OCI-LY3 (cell line): ENCODE measurements around the gene ZBTB24.
A peak's percentile ranks its signal among the peaks of the same experiment; 100 is the strongest.

Experiments used
- H2AFZ ChIP-seq: fragments of 200-600, 300-600 bp; shearing (Covaris generic); 2 replicates; pipeline ENCODE4 v1.6.0; 2014; ENCODE audit warnings: antibody characterized with exemption, low read depth, low read length
- H3K27ac ChIP-seq: fragments of 200-600, 300-600 bp; sonication (generic); 2 replicates; pipeline ENCODE4 v1.5.1; 2014; ENCODE audit warnings: mild to moderate bottlenecking, low read length, moderate library complexity, mixed read lengths
- H3K27me3 ChIP-seq: fragments of 200-600, 300-600 bp; sonication (generic); 2 replicates; pipeline ENCODE4 v1.6.1; 2014; ENCODE audit warnings: low read depth, low read length, mixed read lengths
- H3K36me3 ChIP-seq: fragments of 200-600, 300-600 bp; sonication (generic); replicated peaks from 2 replicates; pipeline ENCODE3; 2014; ENCODE audit warnings: low read depth, low read length, mixed read lengths
- H3K4me1 ChIP-seq: fragments of 300-600, 200-600 bp; sonication (generic); 2 replicates; pipeline ENCODE4 v1.6.1; 2014; ENCODE audit warnings: low read length, mixed read lengths
- H3K4me2 ChIP-seq: fragments of 200-600, 300-600 bp; sonication (generic); 2 replicates; pipeline ENCODE4 v1.6.1; 2014; ENCODE audit warnings: low read length, mixed read lengths
- H3K4me3 ChIP-seq: fragments of 300-600, 200-600 bp; sonication (generic); 2 replicates; pipeline ENCODE4 v1.5.1; 2014; ENCODE audit warnings: antibody characterized with exemption, mild to moderate bottlenecking, low read length, moderate library complexity
- H3K79me2 ChIP-seq: fragments of 300-600, 200-600 bp; shearing (Covaris generic); 2 replicates; pipeline ENCODE4 v1.6.1; 2014; ENCODE audit warnings: mild to moderate bottlenecking, low read length, mixed read lengths
- H3K9ac ChIP-seq: fragments of 300-600, 200-600 bp; shearing (Covaris generic); 2 replicates; pipeline ENCODE4 v1.6.0; 2014; ENCODE audit warnings: mild to moderate bottlenecking, low read length, moderate library complexity
- H3K9me3 ChIP-seq: fragments of 200-600, 300-600 bp; shearing (Covaris generic); 2 replicates; pipeline ENCODE4 v1.6.1; 2014; ENCODE audit warnings: low read length, mixed read lengths; ENCODE audit not compliant: insufficient read depth
- H4K20me1 ChIP-seq: fragments of 200-600, 300-600 bp; sonication (generic); 2 replicates; pipeline ENCODE4 v1.6.1; 2016; ENCODE audit warnings: low read length, mixed read lengths; ENCODE audit not compliant: insufficient read depth
- EZH2phosphoT487 ChIP-seq: fragments of 200-600 bp; shearing (Covaris generic); IDR thresholded peaks from 2 replicates; pipeline ENCODE4 v1.6.1; 2018; ENCODE audit warnings: antibody characterized with exemption, mixed run types, low read depth
- TF ChIP-seq, protein P1 (sequence below): fragments of 200-600, 300-600 bp; sonication (generic); IDR thresholded peaks from 2 replicates; pipeline ENCODE4 v1.5.1; 2014; ENCODE audit warnings: antibody characterized with exemption, low read length, low read depth

The ZBTB24 gene

DNA sequence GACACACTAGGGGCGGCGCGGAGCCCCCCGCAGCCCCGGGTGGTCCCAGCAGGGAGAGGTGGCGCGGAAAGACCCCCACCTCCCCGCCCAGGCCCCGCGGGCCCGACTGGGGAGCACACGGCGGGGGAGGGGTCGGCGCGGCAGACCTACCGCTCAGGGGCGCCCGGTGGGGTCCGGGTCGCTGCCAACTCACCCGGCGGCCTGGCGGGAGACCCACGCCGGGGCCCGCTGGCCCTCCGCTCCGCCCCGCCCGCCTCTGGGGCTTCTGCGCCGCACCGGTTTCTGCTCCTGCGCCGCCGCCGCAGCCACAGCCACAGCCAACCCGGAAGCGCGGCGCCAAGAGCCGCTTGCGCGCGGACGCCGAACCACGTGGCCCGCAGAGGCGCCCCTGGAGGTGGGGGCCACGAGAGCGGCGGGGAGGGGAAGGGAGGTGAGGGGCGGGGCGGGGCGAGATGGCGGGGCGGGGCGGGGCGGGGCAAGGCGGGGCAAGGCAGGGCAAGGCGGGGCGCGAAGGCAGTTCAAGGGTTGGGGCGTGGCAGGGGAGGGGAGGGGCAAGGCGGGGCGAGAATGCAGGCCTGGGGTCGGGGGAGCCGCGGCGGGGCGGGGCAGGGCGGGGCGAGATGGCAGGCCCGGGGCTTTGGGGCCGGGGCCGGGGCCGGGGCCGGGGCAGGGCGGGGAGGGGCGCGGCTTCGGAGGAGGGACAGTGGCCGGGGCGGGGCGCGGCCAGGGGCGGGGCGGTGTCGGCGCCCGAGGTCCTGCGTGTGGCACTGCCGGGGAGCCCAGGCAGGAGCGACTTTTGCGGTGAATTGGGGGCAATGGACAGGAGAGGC lies at the start of gene ZBTB24:
Gene ZBTB24, minus strand, starts transcription at position 315 of the 830 bp plus-strand sequence. CDS start 1,193 bp downstream, outside the sequence.
- peaks cover 30% of the 10 kb centered on the region for H3K36me3 ChIP-seq
- TF ChIP-seq EZH2phosphoT487 = no peak
- TF ChIP-seq, protein P1, sequence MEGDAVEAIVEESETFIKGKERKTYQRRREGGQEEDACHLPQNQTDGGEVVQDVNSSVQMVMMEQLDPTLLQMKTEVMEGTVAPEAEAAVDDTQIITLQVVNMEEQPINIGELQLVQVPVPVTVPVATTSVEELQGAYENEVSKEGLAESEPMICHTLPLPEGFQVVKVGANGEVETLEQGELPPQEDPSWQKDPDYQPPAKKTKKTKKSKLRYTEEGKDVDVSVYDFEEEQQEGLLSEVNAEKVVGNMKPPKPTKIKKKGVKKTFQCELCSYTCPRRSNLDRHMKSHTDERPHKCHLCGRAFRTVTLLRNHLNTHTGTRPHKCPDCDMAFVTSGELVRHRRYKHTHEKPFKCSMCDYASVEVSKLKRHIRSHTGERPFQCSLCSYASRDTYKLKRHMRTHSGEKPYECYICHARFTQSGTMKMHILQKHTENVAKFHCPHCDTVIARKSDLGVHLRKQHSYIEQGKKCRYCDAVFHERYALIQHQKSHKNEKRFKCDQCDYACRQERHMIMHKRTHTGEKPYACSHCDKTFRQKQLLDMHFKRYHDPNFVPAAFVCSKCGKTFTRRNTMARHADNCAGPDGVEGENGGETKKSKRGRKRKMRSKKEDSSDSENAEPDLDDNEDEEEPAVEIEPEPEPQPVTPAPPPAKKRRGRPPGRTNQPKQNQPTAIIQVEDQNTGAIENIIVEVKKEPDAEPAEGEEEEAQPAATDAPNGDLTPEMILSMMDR = no peak
- H3K4me2 ChIP-seq = peak within 1 kb of the TSS; percentile 95
- peaks cover 38% of the 10 kb centered on the region for H3K4me1 ChIP-seq
- H3K9ac ChIP-seq = peak within 1 kb of the TSS; percentile 96
- peaks cover 47% of the 10 kb centered on the region for H3K79me2 ChIP-seq
- peak within 1 kb of the TSS; percentile 54 for H3K27ac ChIP-seq
- H2AFZ ChIP-seq = peak within 1 kb of the TSS; percentile 34
- H3K27me3 ChIP-seq = no peaks in the 10 kb centered on the region
- H3K4me3 ChIP-seq = peak within 1 kb of the TSS; percentile 99
- H4K20me1 ChIP-seq = 0 out of 2 replicates have a peak, but pooled peaks cover 5% of the 10 kb centered on the region
- no peaks in the 10 kb centered on the region for H3K9me3 ChIP-seq

DNA sequence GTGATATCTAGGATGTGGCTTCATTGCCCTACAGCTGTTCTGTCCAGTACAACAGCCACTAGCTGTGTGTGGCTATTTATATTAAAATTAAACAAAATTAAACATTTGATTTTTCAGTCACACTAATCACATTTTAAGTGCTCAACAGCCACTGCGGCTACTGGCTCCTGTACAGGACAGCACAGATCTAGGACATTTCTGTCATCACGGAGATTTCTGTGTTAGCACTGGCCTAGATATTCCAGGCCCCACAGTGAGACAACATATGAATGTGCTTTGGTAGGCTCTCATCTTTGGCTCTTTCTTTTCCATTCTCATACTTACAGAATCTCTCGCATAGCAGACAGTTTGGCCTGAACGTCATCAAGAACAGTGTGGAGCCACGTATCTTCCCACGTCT lies 48.4 kb upstream of the ZBTB24 start:
- Histone ChIP-seq H3K9ac (no peak overlapping the region), H3K4me3 (no peak overlapping the region), H3K27ac (no peak overlapping the region), H3K27me3 (no peaks in the 10 kb centered on the region), H3K9me3 (no peaks in the 10 kb centered on the region), H4K20me1 (no peaks in the 10 kb centered on the region), H3K4me2 (no peak overlapping the region), H3K36me3 (no peaks in the 10 kb centered on the region), H3K4me1 (no peaks in the 10 kb centered on the region), H2AFZ (no peak overlapping the region), H3K79me2 (no peaks in the 10 kb centered on the region)
- TF ChIP-seq, protein P1 = no peak
- no peak for TF ChIP-seq EZH2phosphoT487

DNA sequence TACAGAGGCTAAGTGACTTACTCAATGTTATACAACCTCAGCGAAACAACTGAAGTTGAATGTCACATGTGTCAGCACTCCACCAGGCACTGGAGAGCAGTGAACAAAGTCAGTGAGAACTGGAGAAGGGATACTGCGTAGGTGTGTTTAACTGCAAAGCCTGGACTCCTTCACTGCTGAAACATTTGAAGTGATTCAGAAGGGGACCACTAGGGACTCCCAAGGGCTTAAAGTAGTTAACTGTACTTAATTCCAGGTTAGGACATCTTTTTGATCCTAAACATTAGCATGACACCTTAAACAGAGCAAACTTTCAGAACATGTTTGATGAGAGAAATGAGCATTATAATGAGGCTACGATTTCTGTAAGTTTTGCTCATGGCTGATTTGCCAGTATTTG lies 45.0 kb upstream of the ZBTB24 start:
- TF ChIP-seq EZH2phosphoT487 = no peak
- TF ChIP-seq, protein P1 = peak; percentile 9; the same call in 1 of the 2 replicates
- Histone ChIP-seq H3K4me3 (no peak overlapping the region), H3K36me3 (no peaks in the 10 kb centered on the region), H2AFZ (no peak overlapping the region), H3K27me3 (no peaks in the 10 kb centered on the region), H3K9ac (no peak overlapping the region), H3K4me2 (no peak overlapping the region), H3K27ac (no peak overlapping the region), H3K79me2 (no peaks in the 10 kb centered on the region), H3K9me3 (no peaks in the 10 kb centered on the region; the same call in 1 of the 2 replicates), H3K4me1 (no peaks in the 10 kb centered on the region), H4K20me1 (no peaks in the 10 kb centered on the region)

DNA sequence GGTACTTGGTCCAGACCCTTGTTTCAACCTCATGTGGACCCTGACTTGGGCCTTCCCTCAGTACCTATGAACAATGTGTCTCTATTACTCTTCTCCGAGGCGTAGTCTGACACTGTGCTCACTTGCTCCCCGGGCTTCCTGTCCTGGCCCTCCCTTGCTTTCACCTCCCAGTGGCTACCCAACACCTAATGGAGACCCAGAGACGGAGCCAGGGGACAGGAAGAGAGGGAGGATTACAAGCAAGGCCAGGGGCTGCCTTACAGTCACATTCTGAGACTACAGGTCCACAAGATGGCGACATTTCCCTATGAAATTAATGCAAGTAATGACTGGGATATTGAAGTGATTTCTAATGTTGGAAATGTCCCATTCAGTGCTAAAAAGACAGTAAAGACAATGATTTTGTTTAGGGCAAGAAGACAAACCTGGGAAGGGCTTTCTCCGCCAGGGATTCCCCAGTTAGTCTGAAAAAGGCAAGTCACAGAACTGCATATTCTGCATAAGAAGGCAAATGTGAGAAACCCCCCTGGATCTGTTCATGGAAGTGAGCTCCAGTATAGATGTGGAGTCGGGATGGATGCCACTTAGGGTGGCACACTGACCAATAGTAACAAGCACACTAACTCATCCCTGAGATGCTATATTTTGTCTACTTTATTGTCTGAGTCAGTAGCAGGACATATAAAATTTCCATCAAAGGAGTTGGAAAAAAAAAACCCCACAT lies 44.0 kb upstream of the ZBTB24 start:
- Histone ChIP-seq H3K9ac (no peak overlapping the region), H3K27ac (no peak overlapping the region), H4K20me1 (no peaks in the 10 kb centered on the region), H3K4me3 (no peak overlapping the region), H3K79me2 (no peaks in the 10 kb centered on the region), H3K4me2 (no peak overlapping the region), H3K9me3 (no peaks in the 10 kb centered on the region; the same call in 1 of the 2 replicates), H3K4me1 (no peaks in the 10 kb centered on the region), H3K27me3 (no peaks in the 10 kb centered on the region), H3K36me3 (no peaks in the 10 kb centered on the region), H2AFZ (peak overlapping the region; percentile 79)
- TF ChIP-seq EZH2phosphoT487 = no peak
- TF ChIP-seq, protein P1 = peak; percentile 74
